ENCODE measurements around the gene EP400. TPM values are rescaled to one million over a fixed set of nuclear protein-coding genes. Genes with fewer than 3 reads are reported as not detected.

EP400 gene
- total RNA-seq, 1 donor from 2014 or later: 66.5 TPM

DNA sequence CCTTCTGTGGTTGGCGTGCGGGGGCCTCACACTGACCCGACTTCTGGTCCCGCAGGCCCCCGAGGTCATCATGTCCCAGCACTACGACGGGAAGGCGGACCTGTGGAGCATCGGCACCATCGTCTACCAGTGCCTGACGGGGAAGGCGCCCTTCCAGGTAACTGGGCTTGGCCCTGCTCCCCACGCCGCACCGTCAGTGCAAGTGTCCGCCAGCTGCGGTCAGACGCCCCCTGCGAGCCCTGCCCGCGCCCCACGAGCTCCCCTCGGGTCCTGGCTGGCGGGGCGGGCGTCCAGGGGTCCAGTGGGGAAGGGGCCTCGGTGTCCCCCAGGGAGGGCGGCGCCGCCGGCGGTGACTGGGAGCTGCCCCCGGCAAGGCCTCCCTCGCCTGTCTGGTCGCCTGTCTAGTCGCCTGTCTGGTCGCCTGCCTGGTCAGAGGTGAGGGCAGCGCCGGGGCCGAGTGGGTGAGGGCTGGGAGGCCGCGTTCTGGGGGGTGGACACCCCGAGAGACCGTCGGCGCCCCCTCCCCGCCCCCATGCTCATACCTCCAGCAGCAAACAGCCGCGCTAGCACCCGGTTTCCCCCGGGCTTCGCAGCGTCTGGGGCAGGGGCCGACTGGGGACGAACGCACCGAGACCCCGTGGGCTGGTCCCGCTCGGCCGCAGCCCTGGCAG lies 40.5 kb upstream of the EP400 start:
- intact Hi-C loops (cut with micrococcal nuclease): no loop called here
- DNase-seq: no peak
- H3K27ac Mint-ChIP-seq: no peak overlapping the region
- H3K4me3 Mint-ChIP-seq: no peak overlapping the region
- H3K9me3 Mint-ChIP-seq: no peaks in the 10 kb centered on the region
- H3K36me3 Mint-ChIP-seq (ENCODE audit: low read depth): peaks cover 3% of the 10 kb centered on the region
- H3K27me3 Mint-ChIP-seq: no peaks in the 10 kb centered on the region
- peaks cover 5% of the 10 kb centered on the region for H3K4me1 Mint-ChIP-seq

GRCh38 chr12:131909752-131910219 lies 40.0 kb upstream of the EP400 start:
- Mint-ChIP-seq H3K4me1 (peaks cover 5% of the 10 kb centered on the region), H3K9me3 (no peaks in the 10 kb centered on the region), H3K4me3 (no peak overlapping the region), H3K27me3 (no peaks in the 10 kb centered on the region), H3K36me3 (ENCODE audit: low read depth) (peaks cover 3% of the 10 kb centered on the region), H3K27ac (no peak overlapping the region)
- intact Hi-C loops (cut with micrococcal nuclease): no loop called here
- no peak for DNase-seq

DNA sequence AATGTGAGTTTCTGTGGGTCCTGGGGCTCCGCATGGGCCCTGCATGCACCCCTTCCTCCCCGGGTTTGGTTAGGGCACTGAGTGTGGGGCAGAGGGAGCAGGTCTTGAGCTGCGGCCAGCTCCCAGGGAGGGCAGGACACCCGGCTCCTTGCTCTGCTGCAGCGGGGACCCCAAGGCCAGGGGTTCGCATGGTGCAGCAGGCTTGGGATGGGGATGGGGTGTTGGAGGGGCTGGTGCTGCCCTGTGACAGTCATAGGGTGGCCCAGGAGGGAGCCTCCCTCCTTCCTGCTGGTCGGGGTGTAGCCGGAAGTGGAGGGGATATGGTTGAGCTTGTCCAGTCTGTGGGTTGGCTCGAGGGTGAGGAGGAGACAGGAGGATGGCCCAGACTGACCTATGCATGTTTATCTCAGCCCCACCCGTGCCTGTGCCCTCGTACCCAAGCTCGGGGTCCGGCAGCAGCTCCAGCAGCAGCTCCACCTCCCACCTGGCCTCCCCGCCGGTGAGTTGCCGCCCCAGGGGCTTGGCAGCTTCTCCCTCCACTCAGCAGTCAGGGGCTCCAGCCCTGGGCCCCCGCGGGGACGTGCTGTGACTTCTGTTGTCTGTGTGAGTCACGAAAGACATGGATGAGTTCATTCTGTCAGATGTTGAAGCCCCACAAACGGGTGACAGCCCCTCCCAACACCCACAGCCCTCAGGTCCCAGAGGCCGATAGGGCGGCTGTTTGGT lies 39.3 kb upstream of the EP400 start:
- no peaks in the 10 kb centered on the region for H3K9me3 Mint-ChIP-seq
- intact Hi-C loops (cut with micrococcal nuclease): no loop called here
- no peak overlapping the region for H3K27ac Mint-ChIP-seq
- peaks cover 3% of the 10 kb centered on the region for H3K36me3 Mint-ChIP-seq (ENCODE audit: low read depth)
- DNase-seq: no peak
- H3K4me3 Mint-ChIP-seq: no peak overlapping the region
- H3K27me3 Mint-ChIP-seq: no peaks in the 10 kb centered on the region
- H3K4me1 Mint-ChIP-seq: peaks cover 4% of the 10 kb centered on the region

- Mint-ChIP-seq H3K27me3 (no peaks in the 10 kb centered on the region), H3K9me3 (no peaks in the 10 kb centered on the region), H3K4me3 (no peak overlapping the region), H3K36me3 (ENCODE audit: low read depth) (peaks cover 3% of the 10 kb centered on the region), H3K4me1 (no peaks in the 10 kb centered on the region), H3K27ac (no peak overlapping the region)
- no peak for DNase-seq
- intact Hi-C loops (cut with micrococcal nuclease): no loop called here
Measured at GRCh38 chr12:131911028-131911650, 38.6 kb upstream of the EP400 start.

DNA sequence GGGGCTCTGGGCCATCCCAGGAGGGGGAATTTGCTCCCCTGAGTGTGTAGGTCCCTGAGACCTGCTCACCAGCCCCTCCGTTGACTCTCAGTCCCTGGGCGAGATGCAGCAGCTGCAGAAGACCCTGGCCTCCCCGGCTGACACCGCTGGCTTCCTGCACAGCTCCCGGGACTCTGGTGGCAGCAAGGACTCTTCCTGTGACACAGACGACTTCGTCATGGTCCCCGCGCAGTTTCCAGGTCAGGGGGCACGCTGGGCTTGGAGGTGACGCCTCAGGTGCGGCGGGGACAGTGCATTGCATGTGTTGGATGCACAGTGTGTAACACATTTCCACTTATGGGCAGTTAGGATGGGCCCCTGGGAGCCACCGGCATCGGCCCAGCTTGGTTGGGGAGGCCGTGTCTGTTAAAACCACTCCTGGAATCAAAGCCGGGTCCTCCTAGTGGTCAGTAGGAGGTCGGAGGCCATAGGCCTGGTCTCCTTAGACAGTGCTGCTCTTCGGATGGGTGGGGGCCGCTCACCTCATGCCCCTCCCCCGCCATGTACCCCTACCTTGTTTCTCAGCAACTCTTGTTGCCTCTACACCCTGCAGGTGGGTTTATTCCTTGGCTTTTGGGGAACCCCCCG lies 37.8 kb upstream of the EP400 start:
- Mint-ChIP-seq H3K9me3 (no peaks in the 10 kb centered on the region), H3K27me3 (no peaks in the 10 kb centered on the region), H3K4me3 (no peak overlapping the region), H3K27ac (no peak overlapping the region), H3K4me1 (no peaks in the 10 kb centered on the region), H3K36me3 (ENCODE audit: low read depth) (peaks cover 3% of the 10 kb centered on the region)
- intact Hi-C loops (cut with micrococcal nuclease): no loop called here
- DNase-seq: no peak

DNA sequence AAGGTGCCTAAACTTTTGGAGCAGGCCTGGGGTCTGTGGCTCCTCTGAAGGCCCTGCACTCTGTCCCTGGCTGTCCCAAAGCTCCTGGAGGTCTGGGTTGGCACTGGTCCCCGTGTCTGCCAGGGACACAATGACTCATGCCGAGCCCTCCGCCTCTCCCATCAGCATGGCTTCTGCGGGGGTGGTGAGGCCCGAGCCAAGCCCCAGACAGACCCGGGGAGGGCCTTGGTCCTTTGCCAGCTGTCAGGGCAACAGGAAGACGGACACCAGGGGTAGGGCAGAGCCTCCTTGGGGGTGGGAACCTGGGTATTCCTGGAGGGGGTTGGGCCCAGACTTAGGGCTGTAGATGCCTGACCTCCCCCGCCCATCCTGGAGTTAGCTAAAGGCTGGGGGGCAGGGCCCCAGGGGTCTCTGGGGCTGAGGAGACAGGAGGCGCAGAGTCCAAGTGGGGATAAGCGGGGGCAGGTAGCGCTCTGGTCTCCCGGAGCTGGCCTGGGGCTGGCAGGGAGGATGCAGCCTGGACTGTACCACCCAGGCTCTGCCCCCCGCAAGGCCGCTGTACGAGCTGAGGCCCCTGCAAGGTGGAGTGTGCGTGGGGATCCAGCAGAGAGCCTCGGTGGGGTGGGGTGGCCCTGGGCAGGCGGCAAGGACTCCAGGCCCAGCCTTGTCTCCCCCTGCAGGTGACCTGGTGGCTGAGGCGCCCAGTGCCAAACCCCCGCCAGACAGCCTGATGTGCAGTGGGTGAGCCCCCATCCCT lies 37.0 kb upstream of the EP400 start:
- no peak overlapping the region for H3K4me3 Mint-ChIP-seq
- intact Hi-C loops (cut with micrococcal nuclease): no loop called here
- H3K27ac Mint-ChIP-seq: no peak overlapping the region
- H3K36me3 Mint-ChIP-seq (ENCODE audit: low read depth): peaks cover 3% of the 10 kb centered on the region
- no peaks in the 10 kb centered on the region for H3K27me3 Mint-ChIP-seq
- H3K4me1 Mint-ChIP-seq: no peaks in the 10 kb centered on the region
- no peak for DNase-seq
- H3K9me3 Mint-ChIP-seq: no peaks in the 10 kb centered on the region

DNA sequence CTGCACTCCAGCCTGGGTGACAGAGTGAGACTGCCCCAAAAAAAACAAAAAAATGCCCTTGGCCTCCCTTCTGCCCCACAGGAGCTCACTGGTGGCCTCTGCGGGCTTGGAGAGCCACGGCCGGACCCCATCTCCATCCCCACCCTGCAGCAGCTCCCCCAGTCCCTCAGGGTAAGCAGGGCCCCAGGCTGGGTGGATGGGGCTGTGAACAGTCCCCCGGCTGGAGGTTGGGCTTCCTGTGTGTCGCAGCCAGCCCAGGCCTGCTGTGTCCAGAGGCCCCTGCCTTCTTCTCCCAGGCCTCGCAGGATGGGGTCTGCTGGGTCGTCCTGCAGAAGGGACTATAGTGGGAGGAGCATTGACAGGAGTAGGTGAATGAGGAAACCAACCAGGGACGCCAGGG lies 36.1 kb upstream of the EP400 start:
- H3K36me3 Mint-ChIP-seq (ENCODE audit: low read depth): peaks cover 3% of the 10 kb centered on the region
- no peaks in the 10 kb centered on the region for H3K9me3 Mint-ChIP-seq
- intact Hi-C loops (cut with micrococcal nuclease): no loop called here
- DNase-seq: no peak
- no peak overlapping the region for H3K27ac Mint-ChIP-seq
- H3K27me3 Mint-ChIP-seq: no peaks in the 10 kb centered on the region
- no peaks in the 10 kb centered on the region for H3K4me1 Mint-ChIP-seq
- H3K4me3 Mint-ChIP-seq: no peak overlapping the region

GRCh38 chr12:131914179-131914702 lies 35.5 kb upstream of the EP400 start:
- intact Hi-C loops (cut with micrococcal nuclease): no loop called here
- no peak for DNase-seq
- Mint-ChIP-seq H3K4me1 (no peaks in the 10 kb centered on the region), H3K9me3 (no peaks in the 10 kb centered on the region), H3K27ac (no peak overlapping the region), H3K27me3 (no peaks in the 10 kb centered on the region), H3K36me3 (ENCODE audit: low read depth) (no peaks in the 10 kb centered on the region), H3K4me3 (no peak overlapping the region)

DNA sequence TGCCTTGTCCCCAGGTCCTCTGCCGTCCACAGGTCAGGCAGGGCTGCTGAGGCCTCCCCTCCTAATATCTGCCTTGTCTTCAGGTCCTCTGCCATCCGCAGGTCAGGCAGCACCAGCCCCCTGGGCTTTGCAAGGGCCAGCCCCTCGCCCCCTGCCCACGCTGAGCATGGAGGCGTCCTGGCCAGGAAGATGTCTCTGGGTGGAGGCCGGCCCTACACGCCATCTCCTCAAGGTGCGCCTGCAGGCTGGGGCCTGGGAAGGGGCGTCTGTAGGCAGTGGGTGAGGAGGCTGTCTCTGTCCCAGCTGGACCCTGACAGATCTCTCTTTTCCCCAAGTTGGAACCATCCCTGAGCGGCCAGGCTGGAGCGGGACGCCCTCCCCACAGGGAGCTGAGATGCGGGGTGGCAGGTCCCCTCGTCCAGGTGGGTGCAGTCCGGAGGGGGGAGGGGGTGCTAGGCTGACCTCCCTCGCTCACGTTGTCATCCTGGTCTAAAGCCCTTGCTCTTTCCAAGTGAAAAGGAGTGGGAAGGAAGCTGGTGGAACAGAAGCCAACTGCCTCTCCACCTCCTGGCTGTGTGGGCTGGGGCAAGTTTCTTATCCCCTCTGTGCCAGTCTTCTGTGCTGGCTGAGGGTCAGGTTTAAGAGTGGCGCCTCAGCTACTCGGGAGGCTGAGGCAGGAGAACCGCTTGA lies 34.6 kb upstream of the EP400 start:
- no peak for DNase-seq
- no peak overlapping the region for H3K4me3 Mint-ChIP-seq
- no peaks in the 10 kb centered on the region for H3K4me1 Mint-ChIP-seq
- no peaks in the 10 kb centered on the region for H3K9me3 Mint-ChIP-seq
- no peak overlapping the region for H3K27ac Mint-ChIP-seq
- no peaks in the 10 kb centered on the region for H3K36me3 Mint-ChIP-seq (ENCODE audit: low read depth)
- H3K27me3 Mint-ChIP-seq: no peaks in the 10 kb centered on the region
- intact Hi-C loops (cut with micrococcal nuclease): no loop called here

- Mint-ChIP-seq H3K9me3 (no peaks in the 10 kb centered on the region), H3K4me1 (no peaks in the 10 kb centered on the region), H3K27ac (no peak overlapping the region), H3K27me3 (no peaks in the 10 kb centered on the region), H3K4me3 (no peak overlapping the region), H3K36me3 (ENCODE audit: low read depth) (no peaks in the 10 kb centered on the region)
- intact Hi-C loops (cut with micrococcal nuclease): no loop called here
- DNase-seq: no peak
Measured at GRCh38 chr12:131915823-131916222, 33.9 kb upstream of the EP400 start.

GRCh38 chr12:131916306-131917138 lies 33.2 kb upstream of the EP400 start:
- Mint-ChIP-seq H3K27me3 (no peaks in the 10 kb centered on the region), H3K4me3 (no peak overlapping the region), H3K4me1 (no peaks in the 10 kb centered on the region), H3K9me3 (no peaks in the 10 kb centered on the region), H3K36me3 (ENCODE audit: low read depth) (no peaks in the 10 kb centered on the region), H3K27ac (no peak overlapping the region)
- intact Hi-C loops (cut with micrococcal nuclease): no loop called here
- DNase-seq: no peak

GRCh38 chr12:131917139-131917710 lies 32.5 kb upstream of the EP400 start:
- H3K4me1 Mint-ChIP-seq: no peaks in the 10 kb centered on the region
- H3K9me3 Mint-ChIP-seq: no peaks in the 10 kb centered on the region
- DNase-seq: no peak
- intact Hi-C loops (cut with micrococcal nuclease): no loop called here
- peaks cover 2% of the 10 kb centered on the region for H3K36me3 Mint-ChIP-seq (ENCODE audit: low read depth)
- H3K27ac Mint-ChIP-seq: no peak overlapping the region
- H3K27me3 Mint-ChIP-seq: no peaks in the 10 kb centered on the region
- no peak overlapping the region for H3K4me3 Mint-ChIP-seq

Data from activated CD4-positive, alpha-beta T cell treated with anti-CD3 and anti-CD28 coated beads, Interleukin-2, amount 10 ng/mL, durations not matched to agents 24 days and 14 days (primary cell).